SU-DHL-6 (cell line): ENCODE data around the gene PRDM16.

Experiments
- EZH2phosphoT487 ChIP-seq: fragments of 200-600 bp; sonication (generic), shearing (Covaris generic); conservative IDR thresholded peaks from 2 replicates; pipeline ENCODE4 v1.6.1; 2018; ENCODE audit warnings: mild to moderate bottlenecking, antibody characterized with exemption, low read length, moderate library complexity, mixed read lengths
- TF ChIP-seq, protein P1 (sequence below): fragments of 200-600 bp; sonication (generic); IDR thresholded peaks from one replicate; pipeline ENCODE4 v1.5.1; 2017; ENCODE audit warnings: antibody characterized with exemption, mild to moderate bottlenecking, low read length, moderate library complexity; ENCODE audit not compliant: insufficient read depth, poor library complexity, severe bottlenecking

DNA sequence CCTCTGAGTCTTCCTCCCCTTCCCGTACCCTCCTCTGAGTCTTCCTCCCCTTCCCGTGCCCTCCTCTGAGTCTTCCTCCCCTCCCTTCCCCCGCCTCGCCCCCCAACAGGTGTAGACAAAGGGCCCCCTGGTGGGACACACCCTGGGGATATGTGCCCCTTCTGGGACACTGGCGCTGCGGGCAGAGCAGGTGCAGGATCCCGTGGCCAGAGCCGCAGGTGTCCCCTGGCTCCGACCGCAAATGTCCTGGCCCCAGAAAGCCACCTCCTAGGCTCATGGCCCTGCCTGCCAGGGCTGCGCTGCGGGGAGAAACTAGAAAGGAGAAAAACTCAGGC is 334.0 kb downstream of the PRDM16 start:
- no peak for TF ChIP-seq EZH2phosphoT487
- TF ChIP-seq, protein P1, sequence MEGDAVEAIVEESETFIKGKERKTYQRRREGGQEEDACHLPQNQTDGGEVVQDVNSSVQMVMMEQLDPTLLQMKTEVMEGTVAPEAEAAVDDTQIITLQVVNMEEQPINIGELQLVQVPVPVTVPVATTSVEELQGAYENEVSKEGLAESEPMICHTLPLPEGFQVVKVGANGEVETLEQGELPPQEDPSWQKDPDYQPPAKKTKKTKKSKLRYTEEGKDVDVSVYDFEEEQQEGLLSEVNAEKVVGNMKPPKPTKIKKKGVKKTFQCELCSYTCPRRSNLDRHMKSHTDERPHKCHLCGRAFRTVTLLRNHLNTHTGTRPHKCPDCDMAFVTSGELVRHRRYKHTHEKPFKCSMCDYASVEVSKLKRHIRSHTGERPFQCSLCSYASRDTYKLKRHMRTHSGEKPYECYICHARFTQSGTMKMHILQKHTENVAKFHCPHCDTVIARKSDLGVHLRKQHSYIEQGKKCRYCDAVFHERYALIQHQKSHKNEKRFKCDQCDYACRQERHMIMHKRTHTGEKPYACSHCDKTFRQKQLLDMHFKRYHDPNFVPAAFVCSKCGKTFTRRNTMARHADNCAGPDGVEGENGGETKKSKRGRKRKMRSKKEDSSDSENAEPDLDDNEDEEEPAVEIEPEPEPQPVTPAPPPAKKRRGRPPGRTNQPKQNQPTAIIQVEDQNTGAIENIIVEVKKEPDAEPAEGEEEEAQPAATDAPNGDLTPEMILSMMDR = no peak
